GM12878 (cell line): ENCODE results near the gene IFT81. TPM values are rescaled to one million over a fixed set of nuclear protein-coding genes. Genes with fewer than 3 reads are reported as not detected.

Experiments used
- ATAC-seq: fragments of 200-7000 bp; cut with Tn5 transposase; 3 replicates; pipeline ENCODE4 v1.9.1; 2020; ENCODE audit warnings: mild to moderate bottlenecking, moderate library complexity
- BruUV-seq: library from RNA; stranded (reverse); fragments of 400-500 nt; replicated peaks from 2 replicates; lab custom pipeline; 2021; lab: Mats Ljungman, UMichigan
- CTCF ChIA-PET: fragments of 300-600 bp; sonication (Branson Sonifier 250); formaldehyde crosslinking; extraction: SDS; loops from one replicate; lab custom pipeline; 2021; ENCODE audit warnings: inconsistent platforms; lab: Yijun Ruan, JAX
- POLR2A ChIA-PET: fragments of 350-600 bp; formaldehyde crosslinking; extraction: SDS; loops from one replicate; lab custom pipeline; 2021; ENCODE audit warnings: inconsistent platforms; lab: Charles Lee
- RAD21 ChIA-PET: fragments of 300-600 bp; sonication (Branson Sonifier 250); formaldehyde crosslinking; loops from one replicate; lab custom pipeline; 2023; ENCODE audit warnings: antibody characterized with exemption; ENCODE audit not compliant: unreplicated experiment; lab: Charles Lee
- SMC1A ChIA-PET: fragments of 300-600 bp; sonication (Branson Sonifier 250); formaldehyde crosslinking; loops from one replicate; lab custom pipeline; 2023; ENCODE audit not compliant: unreplicated experiment, uncharacterized antibody; lab: Charles Lee
- DNase-seq: peaks from one replicate; pipeline ENCODE4 v3.0.0-alpha.2; 2011; ENCODE audit warnings: low read depth, low spot score
- FAIRE-seq: peaks from 3 replicates; lab custom pipeline; 2011; peaks lifted over from hg19 to GRCh38; lab: Jason Lieb, UNC
- H2AFZ ChIP-seq: 2 replicates; pipeline ENCODE4 v1.6.0; 2011; ENCODE audit warnings: low read depth, low read length, control low read depth; ENCODE audit not compliant: control insufficient read depth
- H3K27ac ChIP-seq: 2 replicates; pipeline ENCODE4 v1.5.1; 2011; ENCODE audit warnings: control low read depth; ENCODE audit not compliant: control insufficient read depth, insufficient read depth
- H3K27me3 ChIP-seq, 2 experiments: replicated peaks in 1 of 2; 2 replicates each; pipeline versions ENCODE4 v1.6.0 to v1.6.1; 2011; ENCODE audit warnings: low read length in 1 of 2; ENCODE audit not compliant: control insufficient read depth in 2 of 2, insufficient read depth in 2 of 2
- H3K36me3 ChIP-seq, 2 experiments: 2 replicates each; pipeline ENCODE4 v1.5.1; 2011; ENCODE audit warnings: low read length in 1 of 2; ENCODE audit not compliant: control insufficient read depth in 2 of 2, insufficient read depth in 2 of 2
- H3K4me1 ChIP-seq: 2 replicates; pipeline ENCODE4 v1.6.1; 2011; ENCODE audit warnings: mild to moderate bottlenecking, low read length, moderate library complexity, mixed read lengths; ENCODE audit not compliant: control insufficient read depth, insufficient read depth
- H3K4me2 ChIP-seq: 2 replicates; pipeline ENCODE4 v1.6.0; 2011; ENCODE audit warnings: control low read depth; ENCODE audit not compliant: control insufficient read depth, insufficient read depth
- H3K4me3 ChIP-seq: fragments of 200-600 bp; sonication (generic); 2 replicates; pipeline ENCODE4 v1.5.1; 2016
- H3K79me2 ChIP-seq: 2 replicates; pipeline ENCODE4 v1.6.0; 2011; ENCODE audit warnings: low read length; ENCODE audit not compliant: control insufficient read depth, insufficient read depth
- H3K9ac ChIP-seq: 2 replicates; pipeline ENCODE4 v1.8.0; 2011; ENCODE audit warnings: low read length, control low read depth, mixed read lengths; ENCODE audit not compliant: control insufficient read depth, insufficient read depth
- H3K9me3 ChIP-seq: replicated peaks from 3 replicates; pipeline ENCODE4 v1.5.1; 2011; ENCODE audit warnings: mild to moderate bottlenecking, low read length; ENCODE audit not compliant: control insufficient read depth, insufficient read depth
- H4K20me1 ChIP-seq: 2 replicates; pipeline ENCODE4 v1.6.0; 2011; ENCODE audit not compliant: control insufficient read depth, insufficient read depth
- SMARCA5 ChIP-seq: fragments of 450-650 bp; IDR thresholded peaks from 2 replicates; pipeline ENCODE4 v1.6.1; 2017; ENCODE audit warnings: mild to moderate bottlenecking
- SMC3 ChIP-seq: IDR thresholded peaks from 2 replicates; pipeline ENCODE4 v1.6.1; 2011; ENCODE audit warnings: low read length, improper control_type of control experiment, borderline replicate concordance
- WGBS: methylation state at CpG from one replicate; pipeline ENCODE4 v1.1.6; 2016; ENCODE audit warnings: low lambda C conversion rate; ENCODE audit not compliant: insufficient replicate concordance, insufficient coverage; ENCODE audit errors: missing lambda C conversion rate; 5-methylcytosine and 5-hydroxymethylcytosine counted together
- in situ Hi-C: fragments of 300-500 bp; cut with MboI; formaldehyde crosslinking; loops from 9 replicates; pipeline ENCODE4 v1.14.3; 2018; ENCODE audit warnings: mixed read lengths
- intact Hi-C: fragments of 100-400 bp; cut with micrococcal nuclease; formaldehyde crosslinking; loops from one replicate; pipeline ENCODE4 v1.14.2; 2022; ENCODE audit not compliant: unreplicated experiment
- polyA plus RNA-seq, 11 experiments: library from polyadenylated mRNA; depleted of rRNA in 4 of 11; unstranded in 6 of 11; stranded (reverse) in 5 of 11; fragments of >200 nt; fragmentation: Nextera tagmentation in 4 of 11; fragmentation: Illumina TruSeq in 1 of 11; extraction: Ambion mirVana in 4 of 11; extraction: Trizol in 1 of 11; gene quantifications; 1 replicate in 1 of 11; 2 replicates in 10 of 11; pipeline versions ENCODE4 v1.2.1 to v1.2.3, GENCODE V29; 2011 to 2016; ENCODE audit warnings: inconsistent platforms in 2 of 11, missing spikeins in 2 of 11, low read depth in 1 of 11
- total RNA-seq, 4 experiments: library from RNA; depleted of rRNA in 3 of 4; stranded (reverse); fragments of >200 nt in 3 of 4; fragmentation: Illumina TruSeq in 1 of 4; extraction: Trizol in 1 of 4; gene quantifications; 2 replicates each; pipeline versions ENCODE4 v1.2.1 to v1.2.3, GENCODE V29; 2013 to 2021
- TF ChIP-seq, protein P1 (sequence below), 3 experiments: IDR thresholded peaks in 2 of 3; conservative IDR thresholded peaks in 1 of 3; 2 replicates each; pipeline ENCODE4 v1.5.1; 2011; ENCODE audit warnings: low read depth in 3 of 3, low read length in 3 of 3, mild to moderate bottlenecking in 3 of 3, control low read depth in 2 of 3, moderate library complexity in 2 of 3, inconsistent platforms in 1 of 3, mixed read lengths in 1 of 3; ENCODE audit not compliant: control insufficient read depth in 2 of 3, insufficient read depth in 1 of 3; ENCODE audit errors: extremely low read depth in 1 of 3

The IFT81 gene
- total and polyA plus RNA-seq, 10 of the 15 experiments (the other 5 are each of a cell fraction or from before 2014, with no cell fraction given) = 4.1 to 9.9 (median 5.6) TPM

GRCh38 chr12:110224379-110225304 lies 100.5 kb downstream of the IFT81 start:
- no peaks in the 10 kb centered on the region for H3K4me1 ChIP-seq
- H3K79me2 ChIP-seq = no peaks in the 10 kb centered on the region
- in situ Hi-C loops = no loop called here
- 66% methylated on average over 10 of the region's 10 CpGs for WGBS
- ChIA-PET POLR2A (no interaction called here), RAD21 (no interaction called here)
- FAIRE-seq = no peak
- no peak for DNase-seq
- H4K20me1 ChIP-seq = no peaks in the 10 kb centered on the region
- TF ChIP-seq SMC3 (peak; percentile 25; the same call in 1 of the 2 replicates), SMARCA5 (no peak)
- TF ChIP-seq, protein P1, sequence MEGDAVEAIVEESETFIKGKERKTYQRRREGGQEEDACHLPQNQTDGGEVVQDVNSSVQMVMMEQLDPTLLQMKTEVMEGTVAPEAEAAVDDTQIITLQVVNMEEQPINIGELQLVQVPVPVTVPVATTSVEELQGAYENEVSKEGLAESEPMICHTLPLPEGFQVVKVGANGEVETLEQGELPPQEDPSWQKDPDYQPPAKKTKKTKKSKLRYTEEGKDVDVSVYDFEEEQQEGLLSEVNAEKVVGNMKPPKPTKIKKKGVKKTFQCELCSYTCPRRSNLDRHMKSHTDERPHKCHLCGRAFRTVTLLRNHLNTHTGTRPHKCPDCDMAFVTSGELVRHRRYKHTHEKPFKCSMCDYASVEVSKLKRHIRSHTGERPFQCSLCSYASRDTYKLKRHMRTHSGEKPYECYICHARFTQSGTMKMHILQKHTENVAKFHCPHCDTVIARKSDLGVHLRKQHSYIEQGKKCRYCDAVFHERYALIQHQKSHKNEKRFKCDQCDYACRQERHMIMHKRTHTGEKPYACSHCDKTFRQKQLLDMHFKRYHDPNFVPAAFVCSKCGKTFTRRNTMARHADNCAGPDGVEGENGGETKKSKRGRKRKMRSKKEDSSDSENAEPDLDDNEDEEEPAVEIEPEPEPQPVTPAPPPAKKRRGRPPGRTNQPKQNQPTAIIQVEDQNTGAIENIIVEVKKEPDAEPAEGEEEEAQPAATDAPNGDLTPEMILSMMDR (IDR thresholded peaks at IDR 0.05 in 2 of 3, conservative IDR thresholded peaks at IDR 0.05 in 1 of 3; ENCODE audit: control insufficient read depth in 2 of 3, extremely low read depth in 1 of 3, insufficient read depth in 1 of 3, low read depth in 3 of 3, low read length in 3 of 3) = 0 out of 6 replicates have a peak, but pooled peaks of 2 of the 3 experiments have one; percentile 5 to 7
- TF ChIP-seq, all 136 proteins: peak for 2
- ChIA-PET CTCF (interaction anchor here (0.9 kb wide), 1 partner anchor 59 kb away, joined by 3 read pairs; no protein-coding TSS in a partner anchor), SMC1A (interaction anchor here (0.8 to 1.3 kb wide), 2 partner anchors 15 to 16 kb away, joined by 3 read pairs; no protein-coding TSS in a partner anchor)
- H2AFZ ChIP-seq = no peak overlapping the region
- no peaks in the 10 kb centered on the region for H3K36me3 ChIP-seq
- H3K27ac ChIP-seq = no peak overlapping the region
- no peak overlapping the region for H3K4me2 ChIP-seq
- BruUV-seq = no TSS peak
- ATAC-seq = no peak
- H3K9me3 ChIP-seq = no peaks in the 10 kb centered on the region
- no peaks in the 10 kb centered on the region for H3K27me3 ChIP-seq
- intact Hi-C loops = no loop called here
- no peak overlapping the region for H3K9ac ChIP-seq
- H3K4me3 ChIP-seq = no peak overlapping the region
